GM12878 (cell line): ENCODE data around the gene GMDS. TPM values are rescaled to one million over a fixed set of nuclear protein-coding genes. Genes with fewer than 3 reads are reported as not detected.

Source experiments
- BCL11A ChIP-seq: IDR thresholded peaks from 2 replicates; pipeline ENCODE4 v1.6.1; 2011; ENCODE audit warnings: low read depth, low read length
- BCL3 ChIP-seq: IDR thresholded peaks from 2 replicates; pipeline ENCODE4 v1.6.1; 2011; ENCODE audit warnings: borderline replicate concordance, low read depth, mild to moderate bottlenecking, moderate library complexity, low read length; ENCODE audit not compliant: insufficient read depth, poor library complexity, severe bottlenecking
- FOXK2 ChIP-seq: fragments of 450-650 bp; IDR thresholded peaks from 2 replicates; pipeline ENCODE4 v1.6.1; 2017; ENCODE audit warnings: mild to moderate bottlenecking, moderate library complexity
- HCFC1 ChIP-seq: fragments of 150-350 bp; IDR thresholded peaks from 2 replicates; pipeline ENCODE4 v1.6.1; 2014; ENCODE audit warnings: low read length
- JUNB ChIP-seq: IDR thresholded peaks from 2 replicates; pipeline ENCODE4 v1.6.1; 2016; ENCODE audit warnings: antibody characterized with exemption, mild to moderate bottlenecking
- MYC ChIP-seq: IDR thresholded peaks from 2 replicates; pipeline ENCODE4 v1.6.1; 2011; ENCODE audit warnings: mild to moderate bottlenecking, low read length, moderate library complexity, inconsistent platforms; ENCODE audit not compliant: insufficient read depth, insufficient replicate concordance, insufficient read length, severe bottlenecking
- NFIC ChIP-seq: IDR thresholded peaks from 2 replicates; pipeline ENCODE4 v1.6.1; 2012; ENCODE audit warnings: low read depth, mild to moderate bottlenecking, inconsistent platforms, low read length, moderate library complexity
- ZBTB33 ChIP-seq: fragments of 450-650 bp; IDR thresholded peaks from 2 replicates; pipeline ENCODE4 v1.6.1; 2017; ENCODE audit warnings: mild to moderate bottlenecking
- polyA plus RNA-seq, 11 experiments: library from polyadenylated mRNA; depleted of rRNA in 4 of 11; unstranded in 6 of 11; stranded (reverse) in 5 of 11; fragments of >200 nt; fragmentation: Nextera tagmentation in 4 of 11; fragmentation: Illumina TruSeq in 1 of 11; extraction: Ambion mirVana in 4 of 11; extraction: Trizol in 1 of 11; gene quantifications; 1 replicate in 1 of 11; 2 replicates in 10 of 11; pipeline versions ENCODE4 v1.2.1 to v1.2.3, GENCODE V29; 2011 to 2016; ENCODE audit warnings: inconsistent platforms in 2 of 11, missing spikeins in 2 of 11, low read depth in 1 of 11
- total RNA-seq, 4 experiments: library from RNA; depleted of rRNA in 3 of 4; stranded (reverse); fragments of >200 nt in 3 of 4; fragmentation: Illumina TruSeq in 1 of 4; extraction: Trizol in 1 of 4; gene quantifications; 2 replicates each; pipeline versions ENCODE4 v1.2.1 to v1.2.3, GENCODE V29; 2013 to 2021
- TF ChIP-seq, protein P1 (sequence below): IDR thresholded peaks from 2 replicates; pipeline ENCODE4 v1.6.1; 2012; ENCODE audit warnings: improper control_type of control experiment, low read depth, low read length; ENCODE audit not compliant: insufficient replicate concordance
- TF ChIP-seq, protein P2 (sequence below): fragments of 450-650 bp; conservative IDR thresholded peaks from 2 replicates; pipeline ENCODE4 v1.6.1; 2017; ENCODE audit warnings: mild to moderate bottlenecking, moderate library complexity

The GMDS gene
- total and polyA plus RNA-seq, 10 of the 15 experiments (the other 5 are each of a cell fraction or from before 2014, with no cell fraction given), result 0.61 to 53.8 (median 29.3) TPM

GRCh38 chr6:2164481-2164880 is 80.9 kb downstream of the GMDS start (continued):
- TF ChIP-seq, protein P1, sequence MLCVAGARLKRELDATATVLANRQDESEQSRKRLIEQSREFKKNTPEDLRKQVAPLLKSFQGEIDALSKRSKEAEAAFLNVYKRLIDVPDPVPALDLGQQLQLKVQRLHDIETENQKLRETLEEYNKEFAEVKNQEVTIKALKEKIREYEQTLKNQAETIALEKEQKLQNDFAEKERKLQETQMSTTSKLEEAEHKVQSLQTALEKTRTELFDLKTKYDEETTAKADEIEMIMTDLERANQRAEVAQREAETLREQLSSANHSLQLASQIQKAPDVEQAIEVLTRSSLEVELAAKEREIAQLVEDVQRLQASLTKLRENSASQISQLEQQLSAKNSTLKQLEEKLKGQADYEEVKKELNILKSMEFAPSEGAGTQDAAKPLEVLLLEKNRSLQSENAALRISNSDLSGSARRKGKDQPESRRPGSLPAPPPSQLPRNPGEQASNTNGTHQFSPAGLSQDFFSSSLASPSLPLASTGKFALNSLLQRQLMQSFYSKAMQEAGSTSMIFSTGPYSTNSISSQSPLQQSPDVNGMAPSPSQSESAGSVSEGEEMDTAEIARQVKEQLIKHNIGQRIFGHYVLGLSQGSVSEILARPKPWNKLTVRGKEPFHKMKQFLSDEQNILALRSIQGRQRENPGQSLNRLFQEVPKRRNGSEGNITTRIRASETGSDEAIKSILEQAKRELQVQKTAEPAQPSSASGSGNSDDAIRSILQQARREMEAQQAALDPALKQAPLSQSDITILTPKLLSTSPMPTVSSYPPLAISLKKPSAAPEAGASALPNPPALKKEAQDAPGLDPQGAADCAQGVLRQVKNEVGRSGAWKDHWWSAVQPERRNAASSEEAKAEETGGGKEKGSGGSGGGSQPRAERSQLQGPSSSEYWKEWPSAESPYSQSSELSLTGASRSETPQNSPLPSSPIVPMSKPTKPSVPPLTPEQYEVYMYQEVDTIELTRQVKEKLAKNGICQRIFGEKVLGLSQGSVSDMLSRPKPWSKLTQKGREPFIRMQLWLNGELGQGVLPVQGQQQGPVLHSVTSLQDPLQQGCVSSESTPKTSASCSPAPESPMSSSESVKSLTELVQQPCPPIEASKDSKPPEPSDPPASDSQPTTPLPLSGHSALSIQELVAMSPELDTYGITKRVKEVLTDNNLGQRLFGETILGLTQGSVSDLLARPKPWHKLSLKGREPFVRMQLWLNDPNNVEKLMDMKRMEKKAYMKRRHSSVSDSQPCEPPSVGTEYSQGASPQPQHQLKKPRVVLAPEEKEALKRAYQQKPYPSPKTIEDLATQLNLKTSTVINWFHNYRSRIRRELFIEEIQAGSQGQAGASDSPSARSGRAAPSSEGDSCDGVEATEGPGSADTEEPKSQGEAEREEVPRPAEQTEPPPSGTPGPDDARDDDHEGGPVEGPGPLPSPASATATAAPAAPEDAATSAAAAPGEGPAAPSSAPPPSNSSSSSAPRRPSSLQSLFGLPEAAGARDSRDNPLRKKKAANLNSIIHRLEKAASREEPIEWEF, result no peak
- TF ChIP-seq JUNB, result no peak
- TF ChIP-seq BCL3, result no peak
- no peak for TF ChIP-seq NFIC
- TF ChIP-seq BCL11A, result no peak
- no peak for TF ChIP-seq HCFC1
- TF ChIP-seq, protein P2, sequence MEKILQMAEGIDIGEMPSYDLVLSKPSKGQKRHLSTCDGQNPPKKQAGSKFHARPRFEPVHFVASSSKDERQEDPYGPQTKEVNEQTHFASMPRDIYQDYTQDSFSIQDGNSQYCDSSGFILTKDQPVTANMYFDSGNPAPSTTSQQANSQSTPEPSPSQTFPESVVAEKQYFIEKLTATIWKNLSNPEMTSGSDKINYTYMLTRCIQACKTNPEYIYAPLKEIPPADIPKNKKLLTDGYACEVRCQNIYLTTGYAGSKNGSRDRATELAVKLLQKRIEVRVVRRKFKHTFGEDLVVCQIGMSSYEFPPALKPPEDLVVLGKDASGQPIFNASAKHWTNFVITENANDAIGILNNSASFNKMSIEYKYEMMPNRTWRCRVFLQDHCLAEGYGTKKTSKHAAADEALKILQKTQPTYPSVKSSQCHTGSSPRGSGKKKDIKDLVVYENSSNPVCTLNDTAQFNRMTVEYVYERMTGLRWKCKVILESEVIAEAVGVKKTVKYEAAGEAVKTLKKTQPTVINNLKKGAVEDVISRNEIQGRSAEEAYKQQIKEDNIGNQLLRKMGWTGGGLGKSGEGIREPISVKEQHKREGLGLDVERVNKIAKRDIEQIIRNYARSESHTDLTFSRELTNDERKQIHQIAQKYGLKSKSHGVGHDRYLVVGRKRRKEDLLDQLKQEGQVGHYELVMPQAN, result no peak
- no peak for TF ChIP-seq FOXK2
- no peak for TF ChIP-seq MYC
- TF ChIP-seq ZBTB33, result no peak
